GM12874 (cell line): Measurements from ENCODE around the gene LPAR1.

Source experiments
- CTCF ChIP-seq: IDR thresholded peaks from 2 replicates; pipeline ENCODE4 v1.5.1; 2011; ENCODE audit warnings: low read depth, mild to moderate bottlenecking, control low read depth, low read length, moderate library complexity; ENCODE audit not compliant: insufficient read depth

LPAR1 gene

GRCh38 chr9:110997847-110998246 lies 40.4 kb downstream of the LPAR1 start:
- TF ChIP-seq CTCF: no peak

- TF ChIP-seq CTCF: no peak
Observed at GRCh38 chr9:110996436-110997220, 41.6 kb downstream of the LPAR1 start.

- TF ChIP-seq CTCF: no peak
Observed at GRCh38 chr9:110995420-110996340, 42.6 kb downstream of the LPAR1 start.

- TF ChIP-seq CTCF: no peak
Observed at GRCh38 chr9:110994771-110995241, 43.5 kb downstream of the LPAR1 start.

GRCh38 chr9:110990481-110990880 lies 47.8 kb downstream of the LPAR1 start:
- TF ChIP-seq CTCF: no peak

GRCh38 chr9:110986529-110986928 lies 51.7 kb downstream of the LPAR1 start:
- no peak for TF ChIP-seq CTCF

- no peak for TF ChIP-seq CTCF
Observed at GRCh38 chr9:110984890-110985437, 53.3 kb downstream of the LPAR1 start.
